Transverse colon (tissue), 4 donors: ENCODE data around the gene NRF1.

Source experiments
- EP300 ChIP-seq: sonication (generic); formaldehyde crosslinking; IDR thresholded peaks from one replicate; pipeline ENCODE4 v1.6.1; 2017; ENCODE audit warnings: antibody characterized with exemption, low read depth
- POLR2AphosphoS5 ChIP-seq, 3 donors: sonication (generic); formaldehyde crosslinking; IDR thresholded peaks; one replicate each; pipeline ENCODE4 v1.6.1; 2016; ENCODE audit warnings: antibody characterized with exemption in 3 of 3
- TF ChIP-seq, protein P1 (sequence below), 5 experiments: fragments of 200-600 bp in 3 of 5; fragments of 450-650 bp in 2 of 5; sonication (generic) in 3 of 5; IDR thresholded peaks; 1 replicate in 2 of 5; 2 replicates in 3 of 5; pipeline ENCODE4 v1.5.1; 2016 to 2017; ENCODE audit warnings: antibody characterized with exemption in 5 of 5, inconsistent platforms in 3 of 5, mild to moderate bottlenecking in 2 of 5, moderate library complexity in 1 of 5

DNA sequence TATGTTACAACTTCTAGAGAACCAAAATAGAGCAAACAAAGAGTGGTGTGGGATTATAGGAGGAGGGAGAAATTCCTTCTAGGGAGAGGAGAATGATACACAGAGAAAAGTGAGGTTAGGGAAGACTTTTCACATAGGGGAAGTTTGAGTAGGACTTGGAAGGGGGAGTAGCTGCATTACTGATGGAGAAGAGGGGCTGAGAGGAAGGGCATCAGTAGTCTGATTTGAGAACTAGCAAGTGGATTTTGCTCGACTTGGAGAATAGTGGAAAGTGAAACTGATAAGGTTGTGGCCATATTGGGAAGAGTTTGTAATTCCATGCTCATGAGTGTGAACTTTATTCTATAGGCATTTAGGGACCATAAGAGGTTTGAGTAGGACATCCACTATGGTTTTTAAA, 6.1 kb downstream of the NRF1 start:
- TF ChIP-seq EP300 (no peak), POLR2AphosphoS5 (IDR thresholded peaks at IDR 0.05) (no peak)
- TF ChIP-seq, protein P1, sequence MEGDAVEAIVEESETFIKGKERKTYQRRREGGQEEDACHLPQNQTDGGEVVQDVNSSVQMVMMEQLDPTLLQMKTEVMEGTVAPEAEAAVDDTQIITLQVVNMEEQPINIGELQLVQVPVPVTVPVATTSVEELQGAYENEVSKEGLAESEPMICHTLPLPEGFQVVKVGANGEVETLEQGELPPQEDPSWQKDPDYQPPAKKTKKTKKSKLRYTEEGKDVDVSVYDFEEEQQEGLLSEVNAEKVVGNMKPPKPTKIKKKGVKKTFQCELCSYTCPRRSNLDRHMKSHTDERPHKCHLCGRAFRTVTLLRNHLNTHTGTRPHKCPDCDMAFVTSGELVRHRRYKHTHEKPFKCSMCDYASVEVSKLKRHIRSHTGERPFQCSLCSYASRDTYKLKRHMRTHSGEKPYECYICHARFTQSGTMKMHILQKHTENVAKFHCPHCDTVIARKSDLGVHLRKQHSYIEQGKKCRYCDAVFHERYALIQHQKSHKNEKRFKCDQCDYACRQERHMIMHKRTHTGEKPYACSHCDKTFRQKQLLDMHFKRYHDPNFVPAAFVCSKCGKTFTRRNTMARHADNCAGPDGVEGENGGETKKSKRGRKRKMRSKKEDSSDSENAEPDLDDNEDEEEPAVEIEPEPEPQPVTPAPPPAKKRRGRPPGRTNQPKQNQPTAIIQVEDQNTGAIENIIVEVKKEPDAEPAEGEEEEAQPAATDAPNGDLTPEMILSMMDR (IDR thresholded peaks at IDR 0.05), result no peak
